Muscle of arm (tissue), 12 donors: ENCODE measurements around the gene CHRNA5. TPM values are rescaled to one million over a fixed set of nuclear protein-coding genes. Genes with fewer than 3 reads are reported as not detected.
A peak's percentile ranks its signal among the peaks of the same experiment; 100 is the strongest.
"Not testable (repeated sequence)": the region's sequence is repeated elsewhere in the genome, so short reads cannot be mapped to it uniquely, and the experiment has no call there.

Experiments
- DNase-seq: peaks from one replicate; pipeline ENCODE4 v3.0.0-alpha.2; 2013
- polyA plus RNA-seq, 12 donors: library from polyadenylated mRNA; unstranded; fragments of 120-200 nt; gene quantifications; one replicate each; pipeline ENCODE4 v1.2.1, GENCODE V29; 2013; ENCODE audit not compliant: insufficient read length in 12 of 12

The CHRNA5 gene
- polyA plus RNA-seq, 12 donors = 0.54 to 5.0 (median 1.5) TPM; not detected in 2

GRCh38 chr15:78564743-78565096 lies 600 bp upstream of the CHRNA5 start:
- no peak for DNase-seq

- peak; percentile 3 for DNase-seq
These were observed 843 bp downstream of the CHRNA5 start for GRCh38 chr15:78565951-78566774.

GRCh38 chr15:78567531-78567930 lies 2.2 kb downstream of the CHRNA5 start:
- DNase-seq = no peak

GRCh38 chr15:78570710-78571109 lies 5.4 kb downstream of the CHRNA5 start:
- DNase-seq = no peak

- no peak for DNase-seq
These were observed 6.1 kb downstream of the CHRNA5 start for GRCh38 chr15:78571382-78571781.

GRCh38 chr15:78573416-78573815 lies 8.1 kb downstream of the CHRNA5 start:
- DNase-seq = no peak

GRCh38 chr15:78574944-78575343 lies 9.6 kb downstream of the CHRNA5 start:
- no peak for DNase-seq

GRCh38 chr15:78597583-78597982 lies 32.3 kb downstream of the CHRNA5 start:
- DNase-seq = no peak

GRCh38 chr15:78598348-78598747 lies 33.0 kb downstream of the CHRNA5 start:
- no peak for DNase-seq

GRCh38 chr15:78599189-78599588 lies 33.9 kb downstream of the CHRNA5 start:
- no peak for DNase-seq

GRCh38 chr15:78603467-78603866 lies 38.1 kb downstream of the CHRNA5 start:
- DNase-seq = no peak

- DNase-seq = no peak
These were observed 39.1 kb downstream of the CHRNA5 start for GRCh38 chr15:78604420-78604819.

- no peak for DNase-seq
These were observed 39.9 kb downstream of the CHRNA5 start for GRCh38 chr15:78605201-78605600.

- no peak for DNase-seq
These were observed 40.4 kb downstream of the CHRNA5 start for GRCh38 chr15:78605680-78606079.

GRCh38 chr15:78609551-78609950 lies 44.2 kb downstream of the CHRNA5 start:
- DNase-seq = not testable (repeated sequence)

GRCh38 chr15:78614021-78614420 lies 48.7 kb downstream of the CHRNA5 start:
- no peak for DNase-seq

- DNase-seq = no peak
These were observed 49.9 kb downstream of the CHRNA5 start for GRCh38 chr15:78615151-78615589.

- no peak for DNase-seq
These were observed 51.2 kb downstream of the CHRNA5 start for GRCh38 chr15:78616506-78616905.

GRCh38 chr15:78617076-78617475 lies 51.8 kb downstream of the CHRNA5 start:
- DNase-seq = no peak

- no peak for DNase-seq
These were observed 52.2 kb downstream of the CHRNA5 start for GRCh38 chr15:78617516-78617915.

GRCh38 chr15:78618064-78618463 lies 52.7 kb downstream of the CHRNA5 start:
- no peak for DNase-seq

GRCh38 chr15:78618490-78618934 lies 53.2 kb downstream of the CHRNA5 start:
- peak; percentile 89 for DNase-seq

GRCh38 chr15:78619022-78619950 lies 54.0 kb downstream of the CHRNA5 start:
- no peak for DNase-seq
